ENCODE measurements around the gene RAB25.
A peak's percentile ranks its signal among the peaks of the same experiment; 100 is the strongest.

The RAB25 gene

GRCh38 chr1:156055281-156056048 is 5.5 kb upstream of the RAB25 start:
- peak overlapping the region; percentile 84 for H3K4me3 ChIP-seq (ENCODE audit: low read depth, low read length)
- no peak for TF ChIP-seq CTCF (IDR thresholded peaks at IDR 0.05; ENCODE audit: borderline replicate concordance, insufficient read depth, low read depth, low read length)

- TF ChIP-seq CTCF (IDR thresholded peaks at IDR 0.05; ENCODE audit: borderline replicate concordance, insufficient read depth, low read depth, low read length) = no peak
- H3K4me3 ChIP-seq (ENCODE audit: low read depth, low read length) = no peak overlapping the region
Measured at GRCh38 chr1:156056326-156056849, 4.6 kb upstream of the RAB25 start.

- H3K4me3 ChIP-seq (ENCODE audit: low read depth, low read length) = no peak overlapping the region
- no peak for TF ChIP-seq CTCF (IDR thresholded peaks at IDR 0.05; ENCODE audit: borderline replicate concordance, insufficient read depth, low read depth, low read length)
Measured at GRCh38 chr1:156062189-156062588, 1.2 kb downstream of the RAB25 start.

- no peak overlapping the region for H3K4me3 ChIP-seq (ENCODE audit: low read depth, low read length)
- TF ChIP-seq CTCF (IDR thresholded peaks at IDR 0.05; ENCODE audit: borderline replicate concordance, insufficient read depth, low read depth, low read length) = no peak
Measured at GRCh38 chr1:156063997-156064285, 3.0 kb downstream of the RAB25 start.

- no peak for TF ChIP-seq CTCF (IDR thresholded peaks at IDR 0.05; ENCODE audit: borderline replicate concordance, insufficient read depth, low read depth, low read length)
- no peak overlapping the region for H3K4me3 ChIP-seq (ENCODE audit: low read depth, low read length)
Measured at GRCh38 chr1:156064615-156065014, 3.7 kb downstream of the RAB25 start.

- TF ChIP-seq CTCF (IDR thresholded peaks at IDR 0.05; ENCODE audit: borderline replicate concordance, insufficient read depth, low read depth, low read length) = no peak
- no peak overlapping the region for H3K4me3 ChIP-seq (ENCODE audit: low read depth, low read length)
Measured at GRCh38 chr1:156065212-156065611, 4.3 kb downstream of the RAB25 start.

- no peak overlapping the region for H3K4me3 ChIP-seq (ENCODE audit: low read depth, low read length)
Measured at GRCh38 chr1:156065871-156066270, 4.9 kb downstream of the RAB25 start.

More at GRCh38 chr1:156065871-156066270, 4.9 kb downstream of the RAB25 start:
- no peak for TF ChIP-seq CTCF (IDR thresholded peaks at IDR 0.05; ENCODE audit: borderline replicate concordance, insufficient read depth, low read depth, low read length)
